G401.6 (cell line): Measurements from ENCODE around the gene RAPGEF4.

Experiments used
- FAIRE-seq: peaks from 2 replicates; lab custom pipeline; 2012; peaks lifted over from hg19 to GRCh38; lab: Jason Lieb, UNC

The RAPGEF4 gene

GRCh38 chr2:173101687-173102086, 366.0 kb downstream of the RAPGEF4 start:
- no peak for FAIRE-seq
